ENCODE measurements around the gene NKX1-1.

The NKX1-1 gene

GRCh38 chr4:1370321-1371124 is 35.7 kb downstream of the NKX1-1 start:
- no peak for DNase-seq (ENCODE audit: insufficient read length, low spot score)
- TF ChIP-seq CTCF (IDR thresholded peaks at IDR 0.05; ENCODE audit: insufficient read depth, missing control alignments) = no peak
- FAIRE-seq = no peak

GRCh38 chr4:1369479-1370079 is 36.7 kb downstream of the NKX1-1 start:
- DNase-seq (ENCODE audit: insufficient read length, low spot score) (no peak), FAIRE-seq (no peak)
- TF ChIP-seq CTCF (IDR thresholded peaks at IDR 0.05; ENCODE audit: insufficient read depth, missing control alignments) = no peak

- TF ChIP-seq CTCF (IDR thresholded peaks at IDR 0.05; ENCODE audit: insufficient read depth, missing control alignments) = no peak
- FAIRE-seq (no peak), DNase-seq (ENCODE audit: insufficient read length, low spot score) (no peak)
Measured at GRCh38 chr4:1369091-1369450, 37.2 kb downstream of the NKX1-1 start.

DNA sequence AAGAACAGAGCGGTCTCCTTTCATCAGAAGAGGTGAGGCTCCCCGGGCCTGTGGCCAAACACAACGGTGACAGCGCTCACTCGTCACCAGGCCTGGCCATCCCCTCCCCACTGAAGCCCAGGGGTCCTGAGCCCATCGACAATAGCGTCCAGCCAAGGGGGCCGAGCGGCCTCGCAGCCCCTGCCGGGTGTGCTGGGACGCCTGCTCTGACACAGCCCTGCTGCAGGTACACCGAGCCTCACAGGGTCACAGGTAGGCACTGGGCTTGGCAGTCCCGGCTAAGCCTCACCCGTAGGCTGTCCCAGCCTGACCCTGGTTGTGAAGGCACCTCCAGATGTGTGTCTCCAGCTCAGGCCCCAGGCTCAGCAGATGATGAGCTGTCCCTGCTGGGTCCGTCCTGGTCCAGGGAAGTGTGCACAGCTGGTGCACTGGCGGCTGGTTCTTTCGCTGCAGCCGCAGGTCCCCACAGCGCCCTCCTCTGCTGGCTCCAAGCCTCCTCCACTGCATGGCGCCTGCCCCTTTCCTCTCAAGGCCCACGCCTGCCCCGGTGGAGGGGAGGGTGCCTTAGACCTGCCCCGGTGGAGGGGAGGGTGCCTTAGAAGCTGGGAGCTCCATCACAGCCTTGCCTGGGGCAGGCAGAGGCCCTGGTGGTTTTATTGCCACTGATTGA is 37.7 kb downstream of the NKX1-1 start:
- no peak for FAIRE-seq
- no peak for DNase-seq (ENCODE audit: insufficient read length, low spot score)
- TF ChIP-seq CTCF (IDR thresholded peaks at IDR 0.05; ENCODE audit: insufficient read depth, missing control alignments) = no peak

DNA sequence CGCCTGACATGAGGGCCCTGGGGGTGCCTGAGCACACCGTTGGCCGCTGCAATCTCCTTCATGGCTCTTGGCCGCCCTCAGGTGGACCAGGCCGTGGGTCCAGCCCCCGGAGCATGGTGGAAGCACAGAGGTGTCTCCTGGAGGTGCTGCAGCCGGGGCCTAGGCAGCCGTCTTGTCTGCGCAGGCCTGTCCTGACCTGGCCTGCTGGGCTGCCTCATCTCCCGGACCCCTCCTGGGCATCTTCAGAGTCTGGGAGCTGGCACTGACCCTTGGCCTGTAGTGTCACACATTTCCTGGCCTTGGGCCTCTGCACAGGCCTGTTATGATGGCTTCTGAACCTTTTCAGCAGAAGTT is 38.3 kb downstream of the NKX1-1 start:
- FAIRE-seq (no peak), DNase-seq (ENCODE audit: insufficient read length, low spot score) (no peak)
- TF ChIP-seq CTCF (IDR thresholded peaks at IDR 0.05; ENCODE audit: insufficient read depth, missing control alignments) = no peak

DNA sequence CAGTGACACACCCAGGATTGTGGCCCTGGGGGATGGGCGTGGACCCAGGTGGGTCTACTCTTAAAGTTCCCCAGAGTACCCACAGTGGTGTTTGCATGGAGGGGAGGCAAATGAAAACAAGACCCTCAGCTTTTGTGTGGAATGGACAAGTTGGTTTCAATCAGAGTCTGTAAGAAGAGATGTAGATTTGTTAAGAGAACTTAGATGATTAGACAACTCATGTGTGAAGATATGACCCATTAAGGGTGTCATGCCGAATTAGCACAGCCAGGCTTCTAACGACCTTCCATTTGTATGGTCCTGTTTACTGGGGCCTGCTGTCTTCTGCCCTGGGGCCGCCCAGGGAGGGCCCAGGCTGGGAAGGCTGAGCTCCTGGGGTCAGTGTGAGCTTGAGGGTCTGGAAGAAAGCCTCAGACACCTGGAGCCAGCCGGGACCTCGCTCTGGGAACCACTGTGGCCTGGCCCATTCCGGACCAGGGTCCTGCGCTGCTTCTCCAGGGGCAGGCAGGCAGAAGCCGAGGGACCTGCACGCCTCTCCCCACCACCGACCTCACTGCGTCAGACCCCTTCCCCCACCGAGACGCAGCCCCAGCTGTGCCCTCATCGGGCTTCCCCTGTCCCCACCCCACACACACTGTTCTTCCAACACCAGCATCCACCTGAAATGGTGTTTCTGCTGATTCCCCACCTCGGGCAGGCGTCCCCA is 38.9 kb downstream of the NKX1-1 start:
- TF ChIP-seq CTCF (IDR thresholded peaks at IDR 0.05; ENCODE audit: insufficient read depth, missing control alignments) = no peak
- DNase-seq (ENCODE audit: insufficient read length, low spot score) (no peak), FAIRE-seq (no peak)
